ENCODE data around the gene PPL.

- TF ChIP-seq YY1 (IDR thresholded peaks at IDR 0.05; ENCODE audit: insufficient read depth, insufficient read length), result no peak
- TF ChIP-seq ZNF274 (IDR thresholded peaks at IDR 0.05; ENCODE audit: low read depth, low read length), result no peak
- no peak for TF ChIP-seq SUZ12 (IDR thresholded peaks at IDR 0.05; ENCODE audit: extremely low read depth, insufficient read depth, insufficient read length)
Observed at GRCh38 chr16:4832698-4833343, 104.1 kb downstream of the PPL start.
